GM23338 (cell line): ENCODE data around the gene KRTAP10-12. TPM values are rescaled to one million over a fixed set of nuclear protein-coding genes. Genes with fewer than 3 reads are reported as not detected.

ENCODE experiments used
- ATAC-seq: fragments of 200-7000 bp; cut with Tn5 transposase; 3 replicates; pipeline ENCODE4 v1.9.1; 2020
- DNase-seq: peaks from one replicate; pipeline ENCODE4 v3.0.0-alpha.2; 2015; ENCODE audit warnings: low spot score
- H2AFZ ChIP-seq: fragments of 200-600 bp; sonication (generic); 2 replicates; pipeline ENCODE4 v1.8.0; 2016; ENCODE audit warnings: antibody characterized with exemption, mild to moderate bottlenecking, moderate library complexity
- H3F3A ChIP-seq: fragments of 200-600 bp; sonication (generic); replicated peaks from 2 replicates; pipeline ENCODE4 v1.8.0; 2017; ENCODE audit warnings: antibody characterized with exemption, mixed run types, low read depth
- H3K27ac ChIP-seq: fragments of 200-600 bp; sonication (generic); 2 replicates; pipeline ENCODE4 v1.6.1; 2016; ENCODE audit warnings: low read depth
- H3K27me3 ChIP-seq: fragments of 200-600 bp; sonication (generic); 2 replicates; pipeline ENCODE4 v1.8.0; 2016; ENCODE audit warnings: mild to moderate bottlenecking, mixed run types, moderate library complexity; ENCODE audit not compliant: insufficient read depth
- H3K36me3 ChIP-seq: fragments of 200-600 bp; sonication (generic); 2 replicates; pipeline ENCODE4 v1.8.0; 2016; ENCODE audit warnings: mild to moderate bottlenecking; ENCODE audit not compliant: insufficient read depth
- H3K4me1 ChIP-seq: fragments of 200-600 bp; sonication (generic); 2 replicates; pipeline ENCODE4 v1.8.0; 2016; ENCODE audit warnings: mild to moderate bottlenecking, moderate library complexity; ENCODE audit not compliant: insufficient read depth
- H3K4me2 ChIP-seq: fragments of 200-600 bp; sonication (generic); 2 replicates; pipeline ENCODE4 v1.7.1; 2017; ENCODE audit warnings: mixed run types
- H3K4me3 ChIP-seq: fragments of 200-600 bp; sonication (generic); 2 replicates; pipeline ENCODE4 v1.6.1; 2016; ENCODE audit warnings: mixed run types
- H3K79me2 ChIP-seq: fragments of 200-600 bp; sonication (generic); replicated peaks from 2 replicates; pipeline ENCODE4 v1.8.0; 2017; ENCODE audit warnings: mild to moderate bottlenecking; ENCODE audit not compliant: insufficient read depth
- H3K9me2 ChIP-seq: fragments of 200-600 bp; sonication (generic); 2 replicates; pipeline ENCODE4 v1.8.0; 2017; ENCODE audit not compliant: insufficient read depth
- H4K20me1 ChIP-seq: fragments of 200-600 bp; sonication (generic); replicated peaks from 2 replicates; pipeline ENCODE4 v1.8.0; 2017; ENCODE audit warnings: mild to moderate bottlenecking; ENCODE audit not compliant: insufficient read depth
- H3K27ac Mint-ChIP-seq: 2 replicates; pipeline ENCODE4 v1.8.0; 2020; ENCODE audit warnings: inconsistent platforms, mild to moderate bottlenecking, moderate library complexity, mixed read lengths
- H3K27me3 Mint-ChIP-seq: 3 replicates; pipeline ENCODE4 v1.8.0; 2022; ENCODE audit warnings: low read depth, mild to moderate bottlenecking, moderate library complexity, mixed read lengths, inconsistent platforms; ENCODE audit not compliant: insufficient read depth, poor library complexity
- H3K36me3 Mint-ChIP-seq: 3 replicates; pipeline ENCODE4 v1.8.0; 2021; ENCODE audit warnings: low read depth, mild to moderate bottlenecking, inconsistent platforms, moderate library complexity, mixed read lengths
- H3K4me1 Mint-ChIP-seq: 3 replicates; pipeline ENCODE4 v1.8.0; 2020; ENCODE audit warnings: mild to moderate bottlenecking, inconsistent platforms, mixed read lengths
- H3K4me3 Mint-ChIP-seq: 3 replicates; pipeline ENCODE4 v1.8.0; 2021; ENCODE audit warnings: moderate library complexity, mild to moderate bottlenecking, inconsistent platforms, mixed read lengths
- H3K9me3 Mint-ChIP-seq: 3 replicates; pipeline ENCODE4 v1.8.0; 2020; ENCODE audit warnings: moderate library complexity, mild to moderate bottlenecking, inconsistent platforms, mixed read lengths
- CREB1 ChIP-seq: fragments of 250-450 bp; sonication (Bioruptor Pico); IDR thresholded peaks from 2 replicates; pipeline ENCODE4 v1.5.0; 2020; ENCODE audit warnings: low read depth, mild to moderate bottlenecking, moderate library complexity
- CTCF ChIP-seq, 2 experiments: fragments of 200-600 bp in 1 of 2; sonication (generic) in 1 of 2; conservative IDR thresholded peaks; 2 replicates each; pipeline versions ENCODE4 v1.5.1 to v1.6.1; 2016 to 2017; ENCODE audit warnings: antibody characterized with exemption in 2 of 2, low read depth in 2 of 2, mild to moderate bottlenecking in 2 of 2, moderate library complexity in 1 of 2
- ETS1 ChIP-seq: IDR thresholded peaks from 2 replicates; pipeline ENCODE4 v1.6.1; 2016; ENCODE audit warnings: antibody characterized with exemption
- EZH2phosphoT487 ChIP-seq: fragments of 200-600 bp; sonication (generic); IDR thresholded peaks from one replicate; pipeline ENCODE4 v1.8.1; 2018; ENCODE audit warnings: antibody characterized with exemption; ENCODE audit not compliant: unreplicated experiment
- POLR2AphosphoS5 ChIP-seq: IDR thresholded peaks from 2 replicates; pipeline ENCODE4 v1.6.1; 2016; ENCODE audit warnings: antibody characterized with exemption, low read depth
- STAT1 ChIP-seq: IDR thresholded peaks from one replicate; pipeline ENCODE4 v1.6.1; 2016; ENCODE audit warnings: antibody characterized with exemption; ENCODE audit not compliant: unreplicated experiment
- ZNF114 ChIP-seq: fragments of 250-450 bp; sonication (Bioruptor Pico); IDR thresholded peaks from 2 replicates; pipeline ENCODE4 v1.5.0; 2020; ENCODE audit warnings: mild to moderate bottlenecking, moderate library complexity
- ZNF462 ChIP-seq: fragments of 250-450 bp; sonication (Bioruptor Pico); IDR thresholded peaks from 2 replicates; pipeline ENCODE4 v1.5.0; 2020; ENCODE audit warnings: mild to moderate bottlenecking, moderate library complexity
- polyA plus RNA-seq: library from polyadenylated mRNA; unstranded; fragments of >200 nt; fragmentation: Nextera tagmentation; extraction: Ambion mirVana; gene quantifications from 2 replicates; pipeline ENCODE4 v1.2.1, GENCODE V29; 2016
- total RNA-seq: library from RNA; depleted of rRNA; stranded (reverse); fragments of >200 nt; shearing (Covaris generic); gene quantifications from 2 replicates; pipeline ENCODE4 v1.2.3, GENCODE V29; 2014

The KRTAP10-12 gene
- total and polyA plus RNA-seq, 2 experiments from 2014 or later, result not detected

GRCh38 chr21:44726826-44727225 is 29.9 kb downstream of the KRTAP10-12 start:
- ATAC-seq, result no peak
- peaks cover 15% of the 10 kb centered on the region for H3K4me1 Mint-ChIP-seq
- H3K9me3 Mint-ChIP-seq, result peaks cover 7% of the 10 kb centered on the region; the same call in 2 of the 3 replicates
- TF ChIP-seq CREB1 (CRISPR knock-in tag) (no peak), EZH2phosphoT487 (no peak), CTCF (conservative IDR thresholded peaks at IDR 0.05; ENCODE audit: low read depth in 2 of 2) (no peak), ZNF462 (CRISPR knock-in tag) (no peak), ETS1 (no peak), STAT1 (no peak), POLR2AphosphoS5 (no peak), ZNF114 (CRISPR knock-in tag) (no peak)
- H3K4me3 ChIP-seq, result no peak overlapping the region
- H3K27me3 ChIP-seq, result peaks cover 22% of the 10 kb centered on the region
- DNase-seq, result no peak
- no peaks in the 10 kb centered on the region for H3K79me2 ChIP-seq
- H2AFZ ChIP-seq, result no peak overlapping the region
- no peaks in the 10 kb centered on the region for H4K20me1 ChIP-seq
- 0 out of 2 replicates have a peak, but pooled peaks cover 7% of the 10 kb centered on the region for H3F3A ChIP-seq
- peaks cover 12% of the 10 kb centered on the region for H3K4me1 ChIP-seq
- peaks cover 29% of the 10 kb centered on the region for H3K27me3 Mint-ChIP-seq
- no peak overlapping the region for H3K27ac ChIP-seq
- no peaks in the 10 kb centered on the region for H3K9me2 ChIP-seq
- H3K36me3 Mint-ChIP-seq, result peaks cover 9% of the 10 kb centered on the region; the same call in 1 of the 3 replicates
- H3K4me3 Mint-ChIP-seq, result no peak overlapping the region
- H3K36me3 ChIP-seq, result no peaks in the 10 kb centered on the region
- no peak overlapping the region for H3K27ac Mint-ChIP-seq
- H3K4me2 ChIP-seq, result no peak overlapping the region
